Measurements from ENCODE around the gene ORMDL2.
"Not testable (repeated sequence)": the region's sequence is repeated elsewhere in the genome, so short reads cannot be mapped to it uniquely, and the experiment has no call there.

DNA sequence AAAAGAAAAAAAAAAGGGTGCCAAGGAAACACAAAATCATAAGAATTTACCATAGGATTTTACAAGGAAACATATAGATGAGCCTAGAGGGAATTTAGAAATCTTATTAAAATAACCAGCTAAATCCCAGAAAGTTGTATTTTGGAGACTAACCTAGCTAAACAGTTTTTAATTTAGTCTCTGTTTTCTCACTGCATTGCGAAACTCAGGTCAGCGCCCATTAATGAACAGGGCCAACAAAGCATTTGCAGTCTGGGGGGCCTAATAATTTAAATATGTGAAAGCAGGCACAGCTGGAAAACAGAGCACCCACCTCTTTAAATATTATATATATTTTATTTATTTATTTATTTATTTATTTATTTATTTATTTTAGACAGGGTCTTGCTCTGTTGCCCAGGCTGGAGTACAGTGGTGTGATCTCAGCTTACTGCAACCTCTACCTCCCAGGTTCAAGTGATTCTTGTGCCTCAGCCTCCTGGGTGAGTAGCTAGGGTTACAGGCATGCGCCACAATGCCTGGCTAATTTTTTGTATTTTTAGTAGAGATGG lies 48.7 kb downstream of the ORMDL2 start:
- not testable (repeated sequence) for TF ChIP-seq CTCF, POLR2A (IDR thresholded peaks at IDR 0.05)

Measured in esophagus squamous epithelium (tissue), 4 donors.